PFSK-1 (cell line): ENCODE results near the gene SP140.

Source experiments
- FOXP2 ChIP-seq: optimal IDR thresholded peaks from 2 replicates; pipeline ENCODE3; 2011; ENCODE audit warnings: borderline replicate concordance, control low read depth, inconsistent platforms; ENCODE audit not compliant: insufficient read depth; ENCODE audit errors: extremely low read length, extremely low read depth
- POLR2AphosphoS5 ChIP-seq: IDR thresholded peaks from 2 replicates; pipeline ENCODE4 v1.6.1; 2012; ENCODE audit warnings: low read depth, mild to moderate bottlenecking, control low read depth, low read length, moderate library complexity
- SIN3A ChIP-seq: IDR thresholded peaks from 2 replicates; pipeline ENCODE4 v1.6.1; 2012; ENCODE audit warnings: mild to moderate bottlenecking, low read length, moderate library complexity, borderline replicate concordance; ENCODE audit not compliant: insufficient read depth
- TAF1 ChIP-seq: IDR thresholded peaks from 2 replicates; pipeline ENCODE4 v1.6.1; 2012; ENCODE audit warnings: low read length, control low read depth, borderline replicate concordance; ENCODE audit not compliant: insufficient read depth
- TF ChIP-seq, protein P1 (sequence below), 2 experiments: IDR thresholded peaks; 2 replicates each; pipeline versions ENCODE4 v1.6.1 to v1.8.0; 2011 to 2012; ENCODE audit warnings: low read depth in 2 of 2, low read length in 2 of 2, control low read depth in 1 of 2, inconsistent platforms in 1 of 2, mild to moderate bottlenecking in 1 of 2, moderate library complexity in 1 of 2; ENCODE audit not compliant: insufficient read depth in 1 of 2

Gene SP140

DNA sequence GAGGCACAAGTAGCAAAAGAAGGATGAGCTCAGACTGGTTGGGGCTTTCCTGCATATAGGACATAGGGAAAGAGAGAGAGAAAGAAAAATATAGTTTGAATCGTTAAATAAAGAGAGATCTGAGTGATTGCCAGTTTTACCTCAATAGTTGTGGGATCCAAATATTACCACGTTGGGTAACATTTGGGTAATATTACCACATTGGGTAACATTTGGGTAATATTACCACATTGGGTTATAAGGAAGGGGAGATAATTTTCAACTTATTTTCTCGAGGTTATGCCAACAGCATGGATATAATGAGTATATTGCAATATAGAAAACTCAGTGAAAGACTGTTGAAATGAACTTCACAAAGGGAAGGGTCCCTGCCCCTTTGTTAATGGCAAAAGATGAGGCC lies 20.7 kb downstream of the SP140 start:
- TF ChIP-seq POLR2AphosphoS5, result no peak
- TF ChIP-seq TAF1, result no peak

DNA sequence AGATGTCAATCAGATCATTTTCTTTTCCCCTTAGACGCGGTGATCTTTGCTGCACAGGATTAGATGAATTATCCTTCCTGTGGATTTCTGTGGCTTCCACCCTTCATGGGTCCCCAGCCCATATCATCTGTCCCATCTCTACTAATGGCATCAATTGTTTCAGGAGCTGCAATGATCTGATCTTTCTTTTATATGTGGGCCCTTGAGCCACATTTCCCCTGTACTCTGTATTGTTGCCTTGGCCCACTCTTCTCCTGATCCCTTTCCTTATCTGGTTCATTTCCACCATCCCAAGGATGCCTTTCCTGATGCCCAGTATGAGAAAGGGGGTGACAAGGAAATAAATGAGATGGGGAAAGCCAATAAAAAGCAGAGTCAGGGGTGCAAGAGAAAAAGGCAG lies 24.7 kb downstream of the SP140 start:
- TF ChIP-seq POLR2AphosphoS5, result no peak
- TF ChIP-seq, protein P1, sequence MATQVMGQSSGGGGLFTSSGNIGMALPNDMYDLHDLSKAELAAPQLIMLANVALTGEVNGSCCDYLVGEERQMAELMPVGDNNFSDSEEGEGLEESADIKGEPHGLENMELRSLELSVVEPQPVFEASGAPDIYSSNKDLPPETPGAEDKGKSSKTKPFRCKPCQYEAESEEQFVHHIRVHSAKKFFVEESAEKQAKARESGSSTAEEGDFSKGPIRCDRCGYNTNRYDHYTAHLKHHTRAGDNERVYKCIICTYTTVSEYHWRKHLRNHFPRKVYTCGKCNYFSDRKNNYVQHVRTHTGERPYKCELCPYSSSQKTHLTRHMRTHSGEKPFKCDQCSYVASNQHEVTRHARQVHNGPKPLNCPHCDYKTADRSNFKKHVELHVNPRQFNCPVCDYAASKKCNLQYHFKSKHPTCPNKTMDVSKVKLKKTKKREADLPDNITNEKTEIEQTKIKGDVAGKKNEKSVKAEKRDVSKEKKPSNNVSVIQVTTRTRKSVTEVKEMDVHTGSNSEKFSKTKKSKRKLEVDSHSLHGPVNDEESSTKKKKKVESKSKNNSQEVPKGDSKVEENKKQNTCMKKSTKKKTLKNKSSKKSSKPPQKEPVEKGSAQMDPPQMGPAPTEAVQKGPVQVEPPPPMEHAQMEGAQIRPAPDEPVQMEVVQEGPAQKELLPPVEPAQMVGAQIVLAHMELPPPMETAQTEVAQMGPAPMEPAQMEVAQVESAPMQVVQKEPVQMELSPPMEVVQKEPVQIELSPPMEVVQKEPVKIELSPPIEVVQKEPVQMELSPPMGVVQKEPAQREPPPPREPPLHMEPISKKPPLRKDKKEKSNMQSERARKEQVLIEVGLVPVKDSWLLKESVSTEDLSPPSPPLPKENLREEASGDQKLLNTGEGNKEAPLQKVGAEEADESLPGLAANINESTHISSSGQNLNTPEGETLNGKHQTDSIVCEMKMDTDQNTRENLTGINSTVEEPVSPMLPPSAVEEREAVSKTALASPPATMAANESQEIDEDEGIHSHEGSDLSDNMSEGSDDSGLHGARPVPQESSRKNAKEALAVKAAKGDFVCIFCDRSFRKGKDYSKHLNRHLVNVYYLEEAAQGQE (IDR thresholded peaks at IDR 0.05; ENCODE audit: insufficient read depth in 1 of 2, low read depth in 2 of 2, low read length in 2 of 2), result no peak
- TF ChIP-seq FOXP2, result no peak
- TF ChIP-seq TAF1, result no peak
- no peak for TF ChIP-seq SIN3A

DNA sequence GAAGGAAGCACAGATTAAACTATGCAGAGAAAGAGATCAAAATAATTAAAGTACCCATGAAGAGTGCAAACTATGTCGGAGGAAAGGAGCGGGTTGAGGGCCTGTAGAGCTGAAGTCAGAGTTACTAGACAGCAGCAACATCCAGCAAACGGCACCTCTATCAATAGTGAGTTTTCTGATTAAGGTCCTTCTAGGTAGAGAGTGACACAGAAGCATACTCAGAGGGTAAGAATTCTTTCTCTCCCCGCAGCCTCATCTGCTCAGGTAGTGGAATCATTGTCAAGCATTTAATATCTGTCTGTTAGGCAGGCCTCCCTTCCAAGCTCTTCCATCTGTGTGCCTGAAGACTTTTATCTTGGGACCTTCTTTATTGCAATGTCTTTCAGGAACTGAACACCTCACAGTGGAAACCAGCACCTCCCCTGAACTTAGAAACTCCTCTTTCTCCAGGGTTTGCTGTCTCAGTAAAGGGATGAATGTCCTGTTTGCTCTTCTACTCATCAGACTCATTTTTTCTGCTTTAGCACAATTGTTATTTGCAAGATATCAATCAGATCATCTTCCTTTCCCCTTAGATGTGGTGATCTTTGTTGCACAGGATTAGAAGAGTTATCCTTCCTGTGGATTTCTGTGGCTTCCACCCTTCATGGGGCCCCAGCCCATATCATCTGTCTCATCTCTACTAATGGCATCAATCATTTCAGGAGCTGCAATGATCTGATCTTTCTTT lies 28.8 kb downstream of the SP140 start:
- TF ChIP-seq TAF1, result no peak

DNA sequence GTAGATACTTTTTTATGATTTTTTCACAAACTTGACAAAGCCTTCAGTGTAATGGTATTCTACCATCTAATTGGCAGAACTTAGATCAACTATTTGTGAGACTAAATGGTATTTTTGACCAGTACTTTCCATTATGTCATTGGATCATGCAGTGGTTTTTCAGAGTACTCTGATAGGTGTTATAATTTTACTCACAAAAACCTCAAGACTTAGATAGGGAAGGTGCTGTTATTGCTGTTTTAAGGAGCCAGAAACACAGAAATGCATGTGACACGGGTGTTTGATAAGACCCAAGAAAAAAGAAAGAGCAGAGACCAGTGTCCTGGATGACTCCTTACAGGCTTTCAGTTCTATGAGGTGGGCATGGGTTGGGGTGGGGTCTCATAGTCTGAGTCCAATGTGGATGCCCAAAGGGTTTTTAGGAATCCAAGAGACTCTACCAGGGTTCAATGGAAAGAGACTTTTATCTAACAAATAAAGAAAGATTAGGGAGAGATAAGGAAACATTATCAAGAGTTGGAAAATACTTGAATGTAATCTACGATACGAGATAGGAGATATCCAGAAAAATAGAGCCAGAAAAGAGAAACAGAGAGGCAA lies 31.3 kb downstream of the SP140 start:
- no peak for TF ChIP-seq SIN3A
- TF ChIP-seq FOXP2, result no peak
- no peak for TF ChIP-seq POLR2AphosphoS5

DNA sequence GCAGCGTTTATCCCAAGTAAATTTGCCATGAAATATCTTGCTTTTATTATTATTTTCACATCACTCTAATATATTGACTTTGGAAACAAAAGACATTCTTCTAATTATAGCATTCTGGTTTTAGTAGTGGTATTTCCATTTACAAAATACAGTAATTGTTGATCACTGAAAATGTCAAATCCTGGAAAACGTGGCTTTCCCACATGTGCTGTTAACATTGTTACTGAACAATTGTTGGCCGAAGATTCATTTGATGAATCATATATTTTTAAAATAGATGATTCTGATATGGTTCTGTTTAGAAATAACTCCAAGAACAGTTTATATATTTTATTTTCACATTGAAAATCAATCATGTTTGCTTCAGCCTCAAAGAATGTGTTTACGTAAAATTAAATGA lies 32.9 kb downstream of the SP140 start:
- TF ChIP-seq TAF1 (no peak), FOXP2 (no peak), SIN3A (no peak), POLR2AphosphoS5 (no peak)
- TF ChIP-seq, protein P1 (IDR thresholded peaks at IDR 0.05; ENCODE audit: insufficient read depth in 1 of 2, low read depth in 2 of 2, low read length in 2 of 2), result no peak

DNA sequence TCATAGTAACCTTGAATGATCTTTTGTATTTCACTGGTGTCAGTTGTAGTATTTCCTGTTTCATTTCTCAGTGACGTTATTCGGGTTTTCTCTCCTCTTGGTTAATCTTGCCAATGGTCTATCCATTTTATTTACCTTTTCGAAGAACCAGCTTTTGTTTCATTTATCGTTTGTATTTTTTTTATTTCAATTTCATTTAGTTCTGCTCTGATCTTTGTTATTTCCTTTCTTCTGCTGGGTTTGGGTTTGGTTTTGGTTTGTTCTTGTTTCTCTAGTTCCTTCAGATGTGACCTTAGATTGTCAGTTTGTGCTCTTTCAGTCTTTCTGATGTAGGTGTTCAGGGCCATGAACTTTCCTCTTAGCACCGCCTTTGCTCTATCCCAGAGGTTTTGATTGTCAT lies 36.7 kb downstream of the SP140 start:
- no peak for TF ChIP-seq FOXP2
- TF ChIP-seq, protein P1 (IDR thresholded peaks at IDR 0.05; ENCODE audit: insufficient read depth in 1 of 2, low read depth in 2 of 2, low read length in 2 of 2), result no peak
- TF ChIP-seq POLR2AphosphoS5, result no peak
- TF ChIP-seq TAF1, result no peak
- no peak for TF ChIP-seq SIN3A

DNA sequence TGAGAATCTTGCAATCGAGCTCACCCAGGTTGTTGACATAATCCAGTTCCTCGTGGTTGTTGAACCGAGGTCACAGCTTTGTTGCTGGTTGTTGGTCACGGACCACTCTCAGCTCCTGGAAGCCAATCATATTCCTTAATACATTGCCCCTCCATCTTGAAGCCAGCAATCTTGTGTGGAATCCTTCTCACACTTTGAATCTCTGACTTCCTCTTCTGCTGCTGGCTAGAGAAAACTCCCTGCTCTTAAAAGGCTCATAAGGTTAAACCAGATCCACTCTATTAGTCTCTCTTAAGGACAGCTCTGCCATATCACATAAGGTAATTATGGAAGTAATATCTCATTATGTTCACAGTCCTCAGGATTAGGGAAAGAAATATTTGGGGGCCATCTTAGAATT lies 41.1 kb downstream of the SP140 start:
- TF ChIP-seq FOXP2 (no peak), POLR2AphosphoS5 (no peak), TAF1 (no peak), SIN3A (no peak)
- TF ChIP-seq, protein P1 (IDR thresholded peaks at IDR 0.05; ENCODE audit: insufficient read depth in 1 of 2, low read depth in 2 of 2, low read length in 2 of 2), result no peak
